ENCODE measurements around the gene EXT2. TPM values are rescaled to one million over a fixed set of nuclear protein-coding genes. Genes with fewer than 3 reads are reported as not detected.

Gene EXT2
- total RNA-seq, 4 donors from 2014 or later, result 56.9 to 152 (median 128) TPM

- Histone ChIP-seq H3K27ac (no peak overlapping the region), H3K36me3 (peaks cover 0 to 17% (median 0%) of the 10 kb centered on the region in 3 donors), H3K4me1 (no peaks in the 10 kb centered on the region), H3K27me3 (no peaks in the 10 kb centered on the region), H3K4me3 (no peak overlapping the region), H3K9me3 (no peaks in the 10 kb centered on the region)
- TF ChIP-seq POLR2A (IDR thresholded peaks at IDR 0.05) (no peak), CTCF (IDR thresholded peaks at IDR 0.05) (no peak)
- no peak for DNase-seq
Observed at GRCh38 chr11:44138980-44139379, 43.5 kb downstream of the EXT2 start.

GRCh38 chr11:44139565-44140330 is 44.3 kb downstream of the EXT2 start:
- no peak overlapping the region for H3K4me3 ChIP-seq
- no peak overlapping the region for H3K27ac ChIP-seq
- no peaks in the 10 kb centered on the region for H3K4me1 ChIP-seq
- no peaks in the 10 kb centered on the region for H3K9me3 ChIP-seq
- DNase-seq, result no peak
- H3K36me3 ChIP-seq, result peaks cover 0 to 18% (median 0%) of the 10 kb centered on the region in 3 donors
- H3K27me3 ChIP-seq, result no peaks in the 10 kb centered on the region
- TF ChIP-seq CTCF (IDR thresholded peaks at IDR 0.05) (no peak), POLR2A (IDR thresholded peaks at IDR 0.05) (no peak)

GRCh38 chr11:44140372-44140771 is 44.9 kb downstream of the EXT2 start:
- no peaks in the 10 kb centered on the region for H3K4me1 ChIP-seq
- no peak overlapping the region for H3K27ac ChIP-seq
- no peaks in the 10 kb centered on the region for H3K27me3 ChIP-seq
- TF ChIP-seq CTCF (IDR thresholded peaks at IDR 0.05) (no peak), POLR2A (IDR thresholded peaks at IDR 0.05) (no peak)
- H3K36me3 ChIP-seq, result peaks cover 0 to 19% (median 0%) of the 10 kb centered on the region in 3 donors
- H3K9me3 ChIP-seq, result no peaks in the 10 kb centered on the region
- no peak for DNase-seq
- H3K4me3 ChIP-seq, result no peak overlapping the region

- peaks cover 0 to 23% (median 0%) of the 10 kb centered on the region in 3 donors for H3K36me3 ChIP-seq
- TF ChIP-seq CTCF (IDR thresholded peaks at IDR 0.05) (no peak), POLR2A (IDR thresholded peaks at IDR 0.05) (no peak)
Observed at GRCh38 chr11:44140805-44141204, 45.3 kb downstream of the EXT2 start.

GRCh38 chr11:44143987-44144909 is 48.8 kb downstream of the EXT2 start:
- no peak for DNase-seq
- H3K4me3 ChIP-seq, result no peak overlapping the region
- peaks cover 0 to 39% (median 0%) of the 10 kb centered on the region in 3 donors for H3K36me3 ChIP-seq

More at GRCh38 chr11:44140805-44141204, 45.3 kb downstream of the EXT2 start:
- Histone ChIP-seq H3K4me1 (no peaks in the 10 kb centered on the region), H3K9me3 (no peaks in the 10 kb centered on the region), H3K4me3 (no peak overlapping the region), H3K27ac (no peak overlapping the region), H3K27me3 (no peaks in the 10 kb centered on the region)
- DNase-seq, result no peak

More at GRCh38 chr11:44143987-44144909, 48.8 kb downstream of the EXT2 start:
- H3K27ac ChIP-seq, result no peak overlapping the region
- H3K27me3 ChIP-seq, result no peaks in the 10 kb centered on the region
- TF ChIP-seq CTCF (IDR thresholded peaks at IDR 0.05) (no peak), POLR2A (IDR thresholded peaks at IDR 0.05) (no peak)
- no peaks in the 10 kb centered on the region for H3K4me1 ChIP-seq
- H3K9me3 ChIP-seq, result no peaks in the 10 kb centered on the region
